OCI-LY7 (cell line): ENCODE results near the gene NFIA. TPM values are rescaled to one million over a fixed set of nuclear protein-coding genes. Genes with fewer than 3 reads are reported as not detected.

Experiments used
- BruUV-seq: library from RNA; stranded (reverse); fragments of 400-500 nt; replicated peaks from 2 replicates; lab custom pipeline; 2021; lab: Mats Ljungman, UMichigan
- CTCF ChIA-PET: fragments of 300-600 bp; sonication (Branson Sonifier 250); formaldehyde crosslinking; loops from one replicate; lab custom pipeline; 2022; ENCODE audit warnings: antibody characterized with exemption; ENCODE audit not compliant: unreplicated experiment; lab: Charles Lee
- POLR2A ChIA-PET: fragments of 300-600 bp; sonication (Branson Sonifier 250); formaldehyde crosslinking; loops from one replicate; lab custom pipeline; 2022; ENCODE audit warnings: antibody characterized with exemption; lab: Charles Lee
- DNase-seq: peaks from one replicate; pipeline ENCODE4 v3.0.0-alpha.2; 2015; ENCODE audit warnings: low spot score
- H2AFZ ChIP-seq: fragments of 200-600 bp; sonication (generic), shearing (Covaris generic); 2 replicates; pipeline ENCODE4 v1.6.1; 2014; ENCODE audit warnings: mild to moderate bottlenecking, antibody characterized with exemption, low read length, moderate library complexity
- H3K27ac ChIP-seq: fragments of 200-600 bp; sonication (generic); 2 replicates; pipeline ENCODE4 v1.5.1; 2014; ENCODE audit warnings: mixed run types, low read depth, mild to moderate bottlenecking, moderate library complexity, low read length, inconsistent platforms; ENCODE audit not compliant: poor library complexity, severe bottlenecking
- H3K36me3 ChIP-seq: fragments of 200-600 bp; sonication (generic); 2 replicates; pipeline ENCODE4 v1.6.1; 2014; ENCODE audit warnings: mild to moderate bottlenecking, antibody characterized with exemption, low read length, moderate library complexity, mixed read lengths; ENCODE audit not compliant: insufficient read depth
- H3K4me1 ChIP-seq: fragments of 200-600 bp; sonication (generic); 2 replicates; pipeline ENCODE4 v1.5.1; 2014; ENCODE audit warnings: mild to moderate bottlenecking, low read length; ENCODE audit not compliant: insufficient read depth, poor library complexity, severe bottlenecking
- H3K4me2 ChIP-seq: fragments of 200-600 bp; sonication (generic); 2 replicates; pipeline ENCODE4 v1.6.1; 2014; ENCODE audit warnings: mild to moderate bottlenecking, low read length
- H3K4me3 ChIP-seq: fragments of 200-600 bp; sonication (generic); 2 replicates; pipeline ENCODE4 v1.5.1; 2014; ENCODE audit warnings: mild to moderate bottlenecking, low read depth, low read length; ENCODE audit not compliant: poor library complexity, severe bottlenecking
- H3K79me2 ChIP-seq: fragments of 200-600 bp; sonication (generic); 2 replicates; pipeline ENCODE4 v1.6.1; 2016; ENCODE audit warnings: low read depth, mild to moderate bottlenecking, low read length, moderate library complexity, mixed read lengths; ENCODE audit not compliant: insufficient read depth
- H3K9me2 ChIP-seq: fragments of 200-600 bp; sonication (generic); 2 replicates; pipeline ENCODE4 v1.6.1; 2016; ENCODE audit warnings: mild to moderate bottlenecking, low read length, mixed read lengths; ENCODE audit not compliant: insufficient read depth
- H3K9me3 ChIP-seq: fragments of 200-600 bp; sonication (generic); 2 replicates; pipeline ENCODE4 v1.6.1; 2014; ENCODE audit warnings: mild to moderate bottlenecking, mixed run types, low read length, mixed read lengths
- H4K20me1 ChIP-seq: fragments of 200-600 bp; sonication (generic); 2 replicates; pipeline ENCODE4 v1.6.1; 2014; ENCODE audit warnings: mild to moderate bottlenecking, antibody characterized with exemption, low read length, moderate library complexity, mixed read lengths; ENCODE audit not compliant: insufficient read depth
- EZH2phosphoT487 ChIP-seq: fragments of 200-600 bp; sonication (generic); IDR thresholded peaks from 2 replicates; pipeline ENCODE4 v1.6.1; 2018; ENCODE audit warnings: low read depth, borderline replicate concordance, mild to moderate bottlenecking, mixed run types, antibody characterized with exemption, low read length, moderate library complexity, mixed read lengths
- intact Hi-C: fragments of 100-400 bp; cut with micrococcal nuclease; formaldehyde crosslinking; loops from one replicate; pipeline ENCODE4 v1.10.0; 2022; ENCODE audit not compliant: unreplicated experiment
- total RNA-seq, 2 experiments: library from RNA; depleted of rRNA in 1 of 2; stranded (reverse); fragments of >200 nt in 1 of 2; shearing (Covaris generic) in 1 of 2; gene quantifications; 2 replicates each; pipeline ENCODE4 v1.2.3, GENCODE V29; 2014 to 2022
- TF ChIP-seq, protein P1 (sequence below): fragments of 200-600 bp; sonication (generic); conservative IDR thresholded peaks from 2 replicates; pipeline ENCODE4 v1.5.1; 2014; ENCODE audit warnings: mild to moderate bottlenecking, antibody characterized with exemption, low read length, moderate library complexity, mixed read lengths

NFIA gene
- total RNA-seq, 2 experiments from 2014 or later: 2.8 to 18.8 TPM

DNA sequence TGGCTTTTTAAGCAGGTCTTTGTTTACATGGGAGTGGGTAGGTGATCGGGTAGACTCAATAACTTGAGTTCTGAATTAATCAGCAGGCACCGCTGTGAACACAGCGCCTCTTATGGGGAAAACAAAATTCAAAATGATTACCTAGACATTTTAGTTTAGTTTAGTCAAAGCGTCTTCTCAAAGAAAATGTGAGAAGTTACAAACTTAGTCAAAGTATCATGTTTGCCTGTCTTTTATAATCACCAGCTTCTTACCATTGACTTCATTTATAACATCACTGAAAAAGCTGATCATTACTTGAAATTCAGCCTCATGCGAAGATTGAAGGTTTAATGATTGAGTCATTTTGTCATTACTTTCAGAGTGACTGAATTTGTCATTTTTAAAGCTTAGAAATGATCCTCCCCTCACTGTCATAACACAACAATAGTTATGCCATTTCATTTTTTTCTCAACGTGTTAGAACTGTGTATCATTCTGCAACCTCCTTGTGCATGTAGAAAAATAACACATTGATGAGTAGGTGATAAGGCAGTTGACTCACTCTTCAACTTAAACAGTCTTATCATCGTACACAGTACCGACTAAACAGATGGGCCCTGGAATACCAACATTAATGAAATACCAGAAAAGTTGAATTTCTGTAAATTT lies 188.5 kb downstream of the NFIA start:
- Histone ChIP-seq H3K27ac (no peak overlapping the region), H3K4me2 (no peak overlapping the region), H4K20me1 (no peaks in the 10 kb centered on the region; the same call in 1 of the 2 replicates), H3K4me1 (no peaks in the 10 kb centered on the region), H3K4me3 (no peak overlapping the region), H2AFZ (no peak overlapping the region), H3K36me3 (no peaks in the 10 kb centered on the region), H3K9me2 (no peaks in the 10 kb centered on the region), H3K9me3 (no peaks in the 10 kb centered on the region), H3K79me2 (no peaks in the 10 kb centered on the region)
- ChIA-PET CTCF (no interaction called here), POLR2A (interaction anchor here (0.5 kb wide), 1 partner anchor 883 kb away, joined by 3 read pairs; no protein-coding TSS in a partner anchor)
- no TSS peak for BruUV-seq
- intact Hi-C loops: no loop called here
- TF ChIP-seq, protein P1, sequence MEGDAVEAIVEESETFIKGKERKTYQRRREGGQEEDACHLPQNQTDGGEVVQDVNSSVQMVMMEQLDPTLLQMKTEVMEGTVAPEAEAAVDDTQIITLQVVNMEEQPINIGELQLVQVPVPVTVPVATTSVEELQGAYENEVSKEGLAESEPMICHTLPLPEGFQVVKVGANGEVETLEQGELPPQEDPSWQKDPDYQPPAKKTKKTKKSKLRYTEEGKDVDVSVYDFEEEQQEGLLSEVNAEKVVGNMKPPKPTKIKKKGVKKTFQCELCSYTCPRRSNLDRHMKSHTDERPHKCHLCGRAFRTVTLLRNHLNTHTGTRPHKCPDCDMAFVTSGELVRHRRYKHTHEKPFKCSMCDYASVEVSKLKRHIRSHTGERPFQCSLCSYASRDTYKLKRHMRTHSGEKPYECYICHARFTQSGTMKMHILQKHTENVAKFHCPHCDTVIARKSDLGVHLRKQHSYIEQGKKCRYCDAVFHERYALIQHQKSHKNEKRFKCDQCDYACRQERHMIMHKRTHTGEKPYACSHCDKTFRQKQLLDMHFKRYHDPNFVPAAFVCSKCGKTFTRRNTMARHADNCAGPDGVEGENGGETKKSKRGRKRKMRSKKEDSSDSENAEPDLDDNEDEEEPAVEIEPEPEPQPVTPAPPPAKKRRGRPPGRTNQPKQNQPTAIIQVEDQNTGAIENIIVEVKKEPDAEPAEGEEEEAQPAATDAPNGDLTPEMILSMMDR: no peak
- TF ChIP-seq EZH2phosphoT487: no peak
- DNase-seq: no peak

DNA sequence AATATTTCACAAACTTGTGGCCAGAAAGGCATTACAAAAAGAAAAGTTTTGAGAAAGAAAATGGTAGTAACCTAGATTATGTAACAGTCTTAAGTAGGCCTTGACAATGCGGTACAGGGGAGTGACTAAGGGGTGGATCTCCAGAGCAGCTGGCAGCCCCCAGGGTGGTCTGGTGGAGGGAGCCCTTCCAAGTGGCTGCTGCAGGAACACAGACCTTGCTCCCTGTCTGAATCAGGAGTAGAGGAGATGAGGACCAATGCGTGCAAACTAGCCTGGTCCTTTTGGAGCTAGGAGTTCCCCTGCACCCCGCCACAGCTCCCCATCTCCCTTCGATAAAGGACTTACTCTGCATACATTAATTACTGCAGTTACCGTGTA lies 189.0 kb downstream of the NFIA start:
- Histone ChIP-seq H3K4me2 (no peak overlapping the region), H4K20me1 (no peaks in the 10 kb centered on the region; the same call in 1 of the 2 replicates), H3K9me3 (no peaks in the 10 kb centered on the region), H3K9me2 (no peaks in the 10 kb centered on the region), H3K36me3 (no peaks in the 10 kb centered on the region), H3K79me2 (no peaks in the 10 kb centered on the region), H3K27ac (no peak overlapping the region), H3K4me1 (no peaks in the 10 kb centered on the region), H3K4me3 (no peak overlapping the region), H2AFZ (no peak overlapping the region)
- ChIA-PET CTCF (no interaction called here), POLR2A (interaction anchor here (0.5 to 1.1 kb wide), 2 partner anchors 8 to 883 kb away, joined by 3 read pairs; no protein-coding TSS in a partner anchor)
- DNase-seq: no peak
- TF ChIP-seq, protein P1: no peak
- no peak for TF ChIP-seq EZH2phosphoT487
- intact Hi-C loops: no loop called here
- no TSS peak for BruUV-seq

DNA sequence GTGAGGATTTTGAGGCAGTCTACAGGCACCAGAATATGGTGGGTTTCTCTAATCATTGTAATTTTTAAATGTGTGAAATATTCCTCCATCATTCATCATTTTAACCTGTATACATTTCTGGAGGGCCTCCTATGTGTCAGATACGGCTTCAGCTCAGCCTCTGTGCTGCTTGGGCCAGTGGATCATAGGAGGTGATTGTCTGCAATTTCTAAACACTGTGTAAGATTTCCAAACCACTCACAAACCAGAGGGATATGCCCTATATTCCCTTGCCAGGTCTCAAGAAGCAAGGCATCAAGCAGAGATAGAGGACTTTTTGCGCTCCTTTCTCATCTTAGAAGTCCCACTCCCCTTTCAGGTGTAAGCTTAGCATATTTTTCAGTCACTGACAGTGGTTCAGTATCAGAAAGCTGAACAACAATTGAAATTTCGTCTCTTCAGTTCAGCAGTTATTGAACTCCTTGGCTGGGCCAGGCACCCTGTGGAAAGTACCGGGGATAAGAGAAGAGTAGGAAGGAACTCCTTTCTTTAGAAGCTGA lies 190.9 kb downstream of the NFIA start:
- CTCF ChIA-PET: no interaction called here
- H3K4me1 ChIP-seq: no peaks in the 10 kb centered on the region
- H3K4me3 ChIP-seq: no peak overlapping the region
- no peak for TF ChIP-seq EZH2phosphoT487
- TF ChIP-seq, protein P1: no peak
- no peaks in the 10 kb centered on the region; the same call in 1 of the 2 replicates for H4K20me1 ChIP-seq
- H3K36me3 ChIP-seq: no peaks in the 10 kb centered on the region
- no peaks in the 10 kb centered on the region for H3K9me3 ChIP-seq
- intact Hi-C loops: no loop called here
- H3K9me2 ChIP-seq: no peaks in the 10 kb centered on the region
- no peak overlapping the region for H3K27ac ChIP-seq
- BruUV-seq: no TSS peak
- H3K79me2 ChIP-seq: no peaks in the 10 kb centered on the region
- DNase-seq: no peak
- no peak overlapping the region for H2AFZ ChIP-seq
- POLR2A ChIA-PET: no interaction called here
- H3K4me2 ChIP-seq: no peak overlapping the region
